Breast epithelium (tissue), 3 donors: Measurements from ENCODE around the gene ATP5F1E.
"Not testable (repeated sequence)": the region's sequence is repeated elsewhere in the genome, so short reads cannot be mapped to it uniquely, and the experiment has no call there.

ENCODE experiments used
- POLR2A ChIP-seq: fragments of 450-650 bp; IDR thresholded peaks from one replicate; pipeline ENCODE4 v1.6.1; 2016; ENCODE audit warnings: antibody characterized with exemption, mild to moderate bottlenecking, moderate library complexity
- POLR2AphosphoS5 ChIP-seq, 3 donors: sonication (generic); formaldehyde crosslinking; IDR thresholded peaks; one replicate each; pipeline ENCODE4 v1.6.1; 2017; ENCODE audit warnings: antibody characterized with exemption in 3 of 3
- TF ChIP-seq, protein P1 (sequence below), 3 donors: fragments of 450-650 bp; IDR thresholded peaks; one replicate each; pipeline ENCODE4 v1.5.1; 2016 to 2017; ENCODE audit warnings: antibody characterized with exemption in 3 of 3, mild to moderate bottlenecking in 3 of 3, moderate library complexity in 3 of 3

DNA sequence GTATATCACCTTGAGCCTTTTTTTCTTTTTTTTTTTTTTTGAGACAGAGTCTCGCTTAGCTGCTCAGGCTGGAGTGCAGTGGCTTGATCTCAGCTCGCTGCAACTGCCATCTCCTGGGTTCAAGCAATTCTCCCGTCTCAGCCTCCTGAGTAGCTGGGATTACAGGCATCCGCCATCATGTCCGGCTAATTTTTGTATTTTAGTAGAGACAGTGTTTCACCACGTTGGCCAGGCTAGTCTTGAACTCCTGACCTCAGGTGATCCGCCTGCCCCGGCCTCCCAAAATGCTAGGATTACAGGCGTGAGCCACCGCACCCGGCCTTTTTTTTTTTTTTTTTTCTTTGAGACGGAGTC is 49.0 kb downstream of the ATP5F1E start:
- TF ChIP-seq, protein P1, sequence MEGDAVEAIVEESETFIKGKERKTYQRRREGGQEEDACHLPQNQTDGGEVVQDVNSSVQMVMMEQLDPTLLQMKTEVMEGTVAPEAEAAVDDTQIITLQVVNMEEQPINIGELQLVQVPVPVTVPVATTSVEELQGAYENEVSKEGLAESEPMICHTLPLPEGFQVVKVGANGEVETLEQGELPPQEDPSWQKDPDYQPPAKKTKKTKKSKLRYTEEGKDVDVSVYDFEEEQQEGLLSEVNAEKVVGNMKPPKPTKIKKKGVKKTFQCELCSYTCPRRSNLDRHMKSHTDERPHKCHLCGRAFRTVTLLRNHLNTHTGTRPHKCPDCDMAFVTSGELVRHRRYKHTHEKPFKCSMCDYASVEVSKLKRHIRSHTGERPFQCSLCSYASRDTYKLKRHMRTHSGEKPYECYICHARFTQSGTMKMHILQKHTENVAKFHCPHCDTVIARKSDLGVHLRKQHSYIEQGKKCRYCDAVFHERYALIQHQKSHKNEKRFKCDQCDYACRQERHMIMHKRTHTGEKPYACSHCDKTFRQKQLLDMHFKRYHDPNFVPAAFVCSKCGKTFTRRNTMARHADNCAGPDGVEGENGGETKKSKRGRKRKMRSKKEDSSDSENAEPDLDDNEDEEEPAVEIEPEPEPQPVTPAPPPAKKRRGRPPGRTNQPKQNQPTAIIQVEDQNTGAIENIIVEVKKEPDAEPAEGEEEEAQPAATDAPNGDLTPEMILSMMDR (IDR thresholded peaks at IDR 0.05), result not testable (repeated sequence)
- not testable (repeated sequence) for TF ChIP-seq POLR2A; POLR2AphosphoS5 (IDR thresholded peaks at IDR 0.05)
